ENCODE measurements around the gene MAPK6.

The MAPK6 gene

GRCh38 chr15:52100807-52101442 is 81.9 kb downstream of the MAPK6 start:
- peak; percentile 68 for DNase-seq (ENCODE audit: extremely low read depth, insufficient read length)
- Histone ChIP-seq H3K27me3 (replicated peaks; ENCODE audit: control insufficient read depth, insufficient read depth, low read length) (no peaks in the 10 kb centered on the region), H3K36me3 (ENCODE audit: control insufficient read depth, insufficient read depth, low read length) (no peaks in the 10 kb centered on the region), H3K4me3 (replicated peaks; ENCODE audit: low read depth, low read length) (no peak overlapping the region)
- no peak for TF ChIP-seq CTCF (IDR thresholded peaks at IDR 0.05; ENCODE audit: insufficient read depth, low read length, poor library complexity, severe bottlenecking)

- no peak for TF ChIP-seq CTCF (IDR thresholded peaks at IDR 0.05; ENCODE audit: insufficient read depth, low read length, poor library complexity, severe bottlenecking)
- peak; percentile 66 for DNase-seq (ENCODE audit: extremely low read depth, insufficient read length)
- no peaks in the 10 kb centered on the region for H3K36me3 ChIP-seq (ENCODE audit: control insufficient read depth, insufficient read depth, low read length)
- H3K27me3 ChIP-seq (replicated peaks; ENCODE audit: control insufficient read depth, insufficient read depth, low read length) = no peaks in the 10 kb centered on the region
- H3K4me3 ChIP-seq (replicated peaks; ENCODE audit: low read depth, low read length) = no peak overlapping the region
Observed at GRCh38 chr15:52101542-52102323, 82.7 kb downstream of the MAPK6 start.

- Histone ChIP-seq H3K4me3 (replicated peaks; ENCODE audit: low read depth, low read length) (no peak overlapping the region), H3K27me3 (replicated peaks; ENCODE audit: control insufficient read depth, insufficient read depth, low read length) (no peaks in the 10 kb centered on the region), H3K36me3 (ENCODE audit: control insufficient read depth, insufficient read depth, low read length) (no peaks in the 10 kb centered on the region)
- DNase-seq (ENCODE audit: extremely low read depth, insufficient read length) = no peak
- no peak for TF ChIP-seq CTCF (IDR thresholded peaks at IDR 0.05; ENCODE audit: insufficient read depth, low read length, poor library complexity, severe bottlenecking)
Observed at GRCh38 chr15:52102463-52102862, 83.4 kb downstream of the MAPK6 start.

- Histone ChIP-seq H3K27me3 (replicated peaks; ENCODE audit: control insufficient read depth, insufficient read depth, low read length) (no peaks in the 10 kb centered on the region), H3K36me3 (ENCODE audit: control insufficient read depth, insufficient read depth, low read length) (no peaks in the 10 kb centered on the region), H3K4me3 (replicated peaks; ENCODE audit: low read depth, low read length) (no peak overlapping the region)
- no peak for TF ChIP-seq CTCF (IDR thresholded peaks at IDR 0.05; ENCODE audit: insufficient read depth, low read length, poor library complexity, severe bottlenecking)
- DNase-seq (ENCODE audit: extremely low read depth, insufficient read length) = peak; percentile 70
Observed at GRCh38 chr15:52103217-52104207, 84.5 kb downstream of the MAPK6 start.

- H3K36me3 ChIP-seq (ENCODE audit: control insufficient read depth, insufficient read depth, low read length) = no peaks in the 10 kb centered on the region
- no peak for TF ChIP-seq CTCF (IDR thresholded peaks at IDR 0.05; ENCODE audit: insufficient read depth, low read length, poor library complexity, severe bottlenecking)
- H3K4me3 ChIP-seq (replicated peaks; ENCODE audit: low read depth, low read length) = no peak overlapping the region
- DNase-seq (ENCODE audit: extremely low read depth, insufficient read length) = peak; percentile 76
- no peaks in the 10 kb centered on the region for H3K27me3 ChIP-seq (replicated peaks; ENCODE audit: control insufficient read depth, insufficient read depth, low read length)
Observed at GRCh38 chr15:52104532-52105004, 85.5 kb downstream of the MAPK6 start.

Data from GM06990 (cell line).